MG63 (cell line): Measurements from ENCODE around the gene SORT1. TPM values are rescaled to one million over a fixed set of nuclear protein-coding genes. Genes with fewer than 3 reads are reported as not detected.
A peak's percentile ranks its signal among the peaks of the same experiment; 100 is the strongest.

Experiments used
- DNase-seq: peaks from one replicate; pipeline ENCODE4 v3.0.0-alpha.2; 2020
- H3K27me3 ChIP-seq: fragments of 250-450 bp; sonication (Bioruptor Pico); 2 replicates; pipeline ENCODE4 v1.5.1; 2020; ENCODE audit warnings: mild to moderate bottlenecking, moderate library complexity
- H3K36me3 ChIP-seq: fragments of 250-450 bp; sonication (Bioruptor Pico); 2 replicates; pipeline ENCODE4 v1.5.1; 2020; ENCODE audit warnings: mild to moderate bottlenecking, moderate library complexity
- H3K4me3 ChIP-seq: fragments of 250-450 bp; sonication (Bioruptor Pico); 2 replicates; pipeline ENCODE4 v1.5.1; 2020; ENCODE audit warnings: mild to moderate bottlenecking, moderate library complexity
- H3K9me3 ChIP-seq: fragments of 250-450 bp; sonication (Bioruptor Pico); 2 replicates; pipeline ENCODE4 v1.5.1; 2020; ENCODE audit warnings: mild to moderate bottlenecking, moderate library complexity
- total RNA-seq: library from RNA; depleted of rRNA; stranded (reverse); fragments of >200 nt; shearing (Covaris generic); gene quantifications from 2 replicates; pipeline ENCODE4 v1.2.3, GENCODE V29; 2014; ENCODE audit warnings: low replicate concordance

Gene SORT1
- total RNA-seq, 1 experiment from 2014 or later, result 0.46 TPM

DNA sequence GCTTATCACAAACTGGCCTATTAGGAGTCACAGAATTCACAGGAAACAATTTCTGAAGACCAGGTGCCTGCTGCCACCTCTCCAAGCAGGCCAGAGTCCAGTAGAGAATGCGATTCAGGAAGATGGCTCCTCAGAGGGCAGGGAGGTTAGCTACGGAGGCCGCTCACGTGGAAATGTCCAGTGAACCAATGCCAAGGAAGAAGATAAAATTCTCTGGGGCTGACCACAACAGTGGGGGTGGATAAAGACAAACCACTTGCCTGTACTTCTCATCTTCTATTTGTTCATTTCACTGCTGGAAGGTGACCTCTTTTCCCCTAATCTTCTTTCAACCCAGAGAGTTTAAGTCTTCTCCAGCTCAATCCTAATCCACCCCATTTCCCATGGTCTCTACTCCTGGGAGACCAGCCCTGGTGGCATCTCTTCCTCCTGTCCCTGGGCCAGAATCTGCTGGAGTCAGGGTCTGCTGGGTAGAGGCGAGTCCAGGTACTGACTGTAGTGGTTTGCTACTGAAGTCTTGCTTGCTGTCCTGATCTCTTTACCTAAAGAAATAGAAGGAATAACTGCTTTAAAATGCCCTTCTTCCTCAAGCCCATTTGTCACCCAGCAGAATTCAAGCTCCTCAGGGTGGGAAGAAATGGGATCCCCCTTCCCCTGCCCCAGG, 118.0 kb downstream of the SORT1 start:
- Histone ChIP-seq H3K27me3 (no peaks in the 10 kb centered on the region), H3K4me3 (no peak overlapping the region), H3K36me3 (peaks cover 40% of the 10 kb centered on the region), H3K9me3 (no peaks in the 10 kb centered on the region)
- DNase-seq, result no peak

DNA sequence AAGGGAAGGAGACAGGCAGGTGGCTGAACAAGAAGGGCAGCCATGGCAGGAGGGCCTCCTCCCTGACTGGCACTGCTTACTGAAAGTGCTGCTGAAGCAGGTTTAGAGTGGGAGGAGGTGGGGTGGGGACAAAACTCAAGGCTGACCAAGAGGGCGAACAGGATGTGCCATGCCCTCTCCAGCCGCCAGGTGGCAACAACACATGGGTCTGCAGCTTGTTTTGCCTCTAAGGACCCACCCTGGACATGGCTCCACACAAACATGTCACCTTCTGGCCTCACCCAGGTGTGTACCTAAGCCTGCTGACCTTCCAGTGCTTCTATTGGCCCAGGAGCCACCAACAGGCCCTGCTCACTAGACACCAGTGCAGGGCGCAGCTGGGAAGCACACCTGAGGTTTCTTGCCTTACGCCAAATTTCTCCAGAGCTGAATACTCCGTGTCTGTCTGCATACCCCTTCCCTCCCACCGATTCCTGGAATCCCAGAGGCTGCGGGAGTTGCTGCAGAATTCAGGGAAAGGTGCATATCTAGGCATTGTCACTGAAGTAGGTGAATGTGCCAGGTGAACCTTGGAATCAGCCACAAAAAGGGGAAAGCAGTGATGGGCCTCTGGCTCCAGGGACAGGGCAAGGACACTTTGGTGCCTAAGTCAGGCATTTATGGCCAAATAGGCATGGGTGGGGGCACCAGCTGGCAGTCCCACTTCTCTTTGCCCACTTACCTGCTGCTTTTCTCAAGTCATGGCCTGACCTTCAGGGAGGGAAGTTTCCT, 120.1 kb downstream of the SORT1 start:
- Histone ChIP-seq H3K27me3 (no peaks in the 10 kb centered on the region), H3K36me3 (peaks cover 40% of the 10 kb centered on the region), H3K9me3 (no peaks in the 10 kb centered on the region), H3K4me3 (no peak overlapping the region)
- DNase-seq, result peak; percentile 78

DNA sequence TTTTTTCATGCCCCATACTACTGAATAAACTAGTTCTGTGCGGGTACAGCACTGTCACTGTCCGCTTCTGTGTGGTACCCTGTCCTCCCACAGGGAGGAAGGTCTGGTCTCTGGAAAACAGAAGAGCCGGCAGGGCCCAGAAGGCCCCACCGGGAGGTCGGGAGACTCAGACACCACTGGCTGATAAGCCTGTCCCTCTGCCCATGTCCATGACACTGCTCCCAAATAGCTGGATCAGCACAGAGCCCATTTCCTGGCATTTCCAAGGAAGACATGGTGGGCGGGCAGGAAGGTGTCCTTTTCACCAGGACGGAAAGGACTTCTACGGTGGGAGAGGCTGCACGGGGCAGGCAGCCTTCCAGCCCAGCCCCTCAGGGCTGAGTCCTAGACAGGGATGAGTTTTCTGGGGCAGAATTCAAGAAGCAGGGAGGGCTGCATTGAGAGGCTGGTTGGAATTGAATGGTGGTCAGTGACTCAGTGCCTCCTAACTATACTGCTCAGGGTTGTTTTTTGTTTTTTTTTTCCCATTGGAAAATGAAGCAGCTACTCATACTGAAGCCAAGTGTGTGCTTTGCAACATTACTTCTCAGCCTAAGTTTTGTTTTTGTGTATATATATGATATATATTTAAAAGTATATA, 121.9 kb downstream of the SORT1 start:
- no peaks in the 10 kb centered on the region for H3K27me3 ChIP-seq
- peaks cover 31% of the 10 kb centered on the region for H3K36me3 ChIP-seq
- no peak overlapping the region for H3K4me3 ChIP-seq
- DNase-seq, result no peak
- no peaks in the 10 kb centered on the region for H3K9me3 ChIP-seq

DNA sequence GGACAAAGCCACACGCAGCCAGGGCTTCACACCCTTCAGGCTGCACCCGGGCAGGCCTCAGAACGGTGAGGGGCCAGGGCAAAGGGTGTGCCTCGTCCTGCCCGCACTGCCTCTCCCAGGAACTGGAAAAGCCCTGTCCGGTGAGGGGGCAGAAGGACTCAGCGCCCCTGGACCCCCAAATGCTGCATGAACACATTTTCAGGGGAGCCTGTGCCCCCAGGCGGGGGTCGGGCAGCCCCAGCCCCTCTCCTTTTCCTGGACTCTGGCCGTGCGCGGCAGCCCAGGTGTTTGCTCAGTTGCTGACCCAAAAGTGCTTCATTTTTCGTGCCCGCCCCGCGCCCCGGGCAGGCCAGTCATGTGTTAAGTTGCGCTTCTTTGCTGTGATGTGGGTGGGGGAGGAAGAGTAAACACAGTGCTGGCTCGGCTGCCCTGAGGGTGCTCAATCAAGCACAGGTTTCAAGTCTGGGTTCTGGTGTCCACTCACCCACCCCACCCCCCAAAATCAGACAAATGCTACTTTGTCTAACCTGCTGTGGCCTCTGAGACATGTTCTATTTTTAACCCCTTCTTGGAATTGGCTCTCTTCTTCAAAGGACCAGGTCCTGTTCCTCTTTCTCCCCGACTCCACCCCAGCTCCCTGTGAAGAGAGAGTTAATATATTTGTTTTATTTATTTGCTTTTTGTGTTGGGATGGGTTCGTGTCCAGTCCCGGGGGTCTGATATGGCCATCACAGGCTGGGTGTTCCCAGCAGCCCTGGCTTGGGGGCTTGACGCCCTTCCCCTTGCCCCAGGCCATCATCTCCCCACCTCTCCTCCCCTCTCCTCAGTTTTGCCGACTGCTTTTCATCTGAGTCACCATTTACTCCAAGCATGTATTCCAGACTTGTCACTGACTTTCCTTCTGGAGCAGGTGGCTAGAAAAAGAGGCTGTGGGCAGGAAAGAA, 122.9 kb downstream of the SORT1 start:
- no peak for DNase-seq
- Histone ChIP-seq H3K27me3 (no peaks in the 10 kb centered on the region), H3K36me3 (peaks cover 21% of the 10 kb centered on the region)

DNA sequence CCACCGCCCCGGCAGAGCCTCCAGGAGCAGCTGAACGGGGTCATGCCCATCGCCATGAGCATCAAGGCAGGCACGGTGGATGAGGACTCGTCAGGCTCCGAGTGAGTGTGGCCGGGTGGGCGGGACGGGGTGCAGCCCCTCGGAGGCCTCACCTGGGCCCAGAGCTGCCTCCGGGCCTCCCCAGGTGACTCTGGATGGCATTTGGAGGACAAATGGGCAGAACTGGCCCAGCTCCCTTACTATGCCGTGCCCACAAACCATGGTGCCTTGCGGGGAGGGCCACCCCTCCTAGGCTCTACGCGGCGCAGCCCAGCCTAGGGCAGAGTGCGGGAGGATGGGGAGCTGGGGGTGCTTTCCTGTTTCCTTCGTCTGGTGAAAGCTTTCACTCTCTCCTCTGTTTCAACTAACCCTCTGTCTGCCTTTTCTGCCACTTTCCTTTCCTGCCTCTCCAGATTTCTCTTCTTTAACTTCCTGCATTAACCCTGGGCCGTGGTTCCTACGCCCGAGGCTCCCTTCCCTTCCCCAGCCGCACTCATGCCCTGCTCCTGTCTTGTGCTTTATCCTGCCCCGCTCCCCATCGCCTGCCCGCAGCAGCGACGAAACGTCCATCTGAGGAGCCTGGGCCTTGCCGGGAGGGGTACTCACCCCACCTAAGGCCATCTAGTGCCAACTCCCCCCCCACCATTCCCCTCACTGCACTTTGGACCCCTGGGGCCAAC, 124.0 kb downstream of the SORT1 start:
- no peaks in the 10 kb centered on the region for H3K9me3 ChIP-seq
- H3K4me3 ChIP-seq, result no peak overlapping the region
- DNase-seq, result no peak
- H3K27me3 ChIP-seq, result no peaks in the 10 kb centered on the region
- peaks cover 13% of the 10 kb centered on the region for H3K36me3 ChIP-seq

More for the DNA sequence above, 122.9 kb downstream of the SORT1 start:
- H3K4me3 ChIP-seq, result no peak overlapping the region
- H3K9me3 ChIP-seq, result no peaks in the 10 kb centered on the region

DNA sequence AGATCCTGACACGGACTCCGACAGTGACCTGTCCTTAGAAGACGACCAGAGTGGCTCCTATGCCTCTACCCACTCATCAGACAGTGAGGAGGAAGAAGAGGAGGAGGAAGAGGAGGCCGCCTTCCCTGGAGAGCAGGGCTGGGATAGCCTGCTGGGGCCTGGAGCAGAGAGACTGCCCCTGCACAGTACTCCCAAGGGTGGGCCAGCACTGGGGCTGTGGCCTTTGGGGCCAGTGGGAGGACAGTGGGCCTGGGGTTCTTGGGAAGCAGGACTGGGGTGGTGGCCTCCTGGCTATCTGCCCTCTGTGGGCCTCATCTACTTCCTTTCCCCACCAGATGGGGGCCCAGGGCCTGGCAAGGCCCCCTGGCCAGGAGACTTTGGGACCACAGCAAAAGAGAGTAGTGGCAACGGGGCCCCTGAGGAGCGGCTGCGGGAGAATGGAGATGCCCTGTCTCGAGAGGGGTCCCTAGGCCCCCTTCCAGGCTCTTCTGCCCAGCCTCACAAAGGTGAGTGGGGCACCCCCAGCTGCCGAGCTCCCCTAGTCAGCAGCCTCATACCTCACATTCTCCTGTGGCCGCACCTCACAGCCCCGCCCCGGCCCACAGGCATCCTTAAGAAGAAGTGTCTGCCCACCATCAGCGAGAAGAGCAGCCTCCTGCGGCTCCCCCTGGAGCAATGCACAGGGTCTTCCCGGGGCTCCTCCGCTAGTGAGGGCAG, 124.7 kb downstream of the SORT1 start:
- no peak for DNase-seq
- H3K4me3 ChIP-seq, result no peak overlapping the region
- H3K9me3 ChIP-seq, result peaks cover 6% of the 10 kb centered on the region
- peaks cover 5% of the 10 kb centered on the region for H3K36me3 ChIP-seq
- H3K27me3 ChIP-seq, result no peaks in the 10 kb centered on the region

DNA sequence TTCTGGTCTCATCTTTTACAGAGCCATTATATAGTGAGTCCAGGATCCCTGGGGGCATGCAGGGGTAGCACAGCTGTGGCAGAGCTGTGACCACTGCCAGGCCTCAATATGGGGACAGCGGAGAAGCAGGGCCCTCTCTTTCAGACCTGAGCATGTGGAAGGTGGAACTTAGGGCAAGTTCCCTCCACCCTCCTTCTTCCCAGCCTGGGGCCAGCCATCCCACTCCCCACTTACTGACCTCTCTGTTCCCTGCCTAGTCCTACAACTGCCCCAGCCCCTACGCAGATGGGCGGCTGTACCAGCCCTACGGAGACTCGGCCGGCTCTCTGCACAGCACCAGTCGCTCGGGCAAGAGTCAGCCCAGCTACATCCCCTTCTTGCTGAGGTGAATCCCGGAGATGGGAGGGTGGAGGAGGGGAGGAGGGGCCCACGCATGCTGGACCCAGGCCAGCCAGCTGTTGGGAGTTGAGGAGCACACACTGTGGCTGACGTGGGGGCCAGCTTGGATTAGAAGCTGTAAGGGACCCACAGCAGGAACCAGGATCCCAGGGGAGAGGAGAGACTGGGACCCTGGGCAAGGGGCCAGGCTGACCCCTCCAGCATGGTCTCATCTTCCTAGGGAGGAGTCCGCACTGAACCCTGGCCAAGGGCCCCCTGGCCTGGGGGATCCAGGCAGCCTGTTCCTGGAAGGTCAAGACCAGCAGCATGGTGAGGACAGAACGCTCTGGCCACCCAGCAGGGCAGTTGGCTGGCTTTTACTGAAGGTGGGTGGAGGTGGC, 125.5 kb downstream of the SORT1 start:
- Histone ChIP-seq H3K27me3 (no peaks in the 10 kb centered on the region), H3K36me3 (no peaks in the 10 kb centered on the region; the same call in none of the 2 replicates), H3K4me3 (no peak overlapping the region), H3K9me3 (peaks cover 7% of the 10 kb centered on the region)
- DNase-seq, result no peak

DNA sequence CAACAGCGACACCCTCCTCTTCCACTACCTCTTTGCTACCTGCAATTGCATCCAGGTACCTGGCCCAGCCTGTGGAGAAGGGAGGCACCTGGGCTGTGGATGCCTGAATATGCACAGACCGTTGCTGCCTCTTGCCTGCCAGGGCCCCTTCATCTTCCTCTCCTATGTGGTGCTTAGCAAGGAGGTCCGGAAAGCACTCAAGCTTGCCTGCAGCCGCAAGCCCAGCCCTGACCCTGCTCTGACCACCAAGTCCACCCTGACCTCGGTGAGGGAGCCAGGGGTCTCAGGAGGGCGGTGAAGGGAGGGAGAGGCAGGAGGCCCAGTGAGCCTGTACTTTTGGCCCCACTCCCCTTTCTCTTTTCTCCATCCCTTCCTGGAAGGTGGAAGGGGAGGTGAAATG, 126.3 kb downstream of the SORT1 start:
- no peak for DNase-seq
- Histone ChIP-seq H3K27me3 (no peaks in the 10 kb centered on the region), H3K36me3 (no peaks in the 10 kb centered on the region; the same call in 1 of the 2 replicates), H3K9me3 (peaks cover 9% of the 10 kb centered on the region), H3K4me3 (no peak overlapping the region)

DNA sequence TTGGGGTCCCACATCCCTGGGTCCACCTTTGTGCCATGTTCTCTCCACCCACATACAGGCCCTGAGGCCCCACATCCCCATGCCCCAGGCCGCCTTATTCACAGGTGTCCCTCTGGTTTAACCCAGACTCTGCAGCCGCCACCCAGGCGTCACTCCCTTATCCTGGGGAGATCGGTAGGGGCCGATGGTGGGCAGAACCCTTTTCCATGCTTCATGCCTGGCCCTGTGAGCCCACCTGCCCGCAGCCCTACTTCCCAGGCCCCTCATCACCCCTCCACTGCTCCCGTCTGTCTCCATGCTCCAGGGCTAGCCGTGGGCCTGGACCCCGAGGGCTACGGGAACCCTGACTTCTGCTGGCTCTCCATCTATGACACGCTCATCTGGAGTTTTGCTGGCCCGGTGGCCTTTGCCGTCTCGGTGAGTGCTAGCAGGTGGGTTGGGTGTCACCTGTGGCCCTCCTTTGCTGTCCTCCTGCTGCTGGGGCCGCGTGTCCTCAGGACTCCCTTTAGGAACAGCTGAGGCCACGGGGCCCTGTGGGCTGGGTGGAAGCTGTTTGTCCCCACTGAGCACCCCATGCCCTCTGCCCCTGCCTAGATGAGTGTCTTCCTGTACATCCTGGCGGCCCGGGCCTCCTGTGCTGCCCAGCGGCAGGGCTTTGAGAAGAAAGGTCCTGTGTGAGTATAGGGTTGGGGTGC, 126.9 kb downstream of the SORT1 start:
- DNase-seq, result no peak

DNA sequence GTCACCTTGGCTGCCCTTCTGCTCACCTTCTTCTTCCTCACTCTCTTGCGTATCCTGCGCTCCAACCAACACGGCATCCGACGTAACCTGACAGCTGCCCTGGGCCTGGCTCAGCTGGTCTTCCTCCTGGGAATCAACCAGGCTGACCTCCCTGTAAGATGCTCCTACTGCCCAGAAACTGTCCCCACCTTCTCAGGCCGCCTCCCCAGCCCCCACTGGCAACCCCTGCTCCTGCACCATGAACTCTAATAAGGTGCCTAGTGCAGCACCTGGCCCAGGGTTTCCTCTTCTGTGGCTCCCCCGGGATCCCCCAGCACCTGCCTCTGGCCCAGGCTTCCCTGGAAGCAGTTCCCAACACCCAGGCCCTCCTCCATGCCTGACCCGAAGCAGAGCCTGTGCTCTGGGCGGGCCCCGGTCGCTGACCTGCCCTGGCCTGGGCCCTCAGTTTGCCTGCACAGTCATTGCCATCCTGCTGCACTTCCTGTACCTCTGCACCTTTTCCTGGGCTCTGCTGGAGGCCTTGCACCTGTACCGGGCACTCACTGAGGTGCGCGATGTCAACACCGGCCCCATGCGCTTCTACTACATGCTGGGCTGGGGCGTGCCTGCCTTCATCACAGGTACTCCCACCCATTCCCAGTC, 127.6 kb downstream of the SORT1 start:
- Histone ChIP-seq H3K27me3 (no peaks in the 10 kb centered on the region), H3K9me3 (peaks cover 9% of the 10 kb centered on the region), H3K36me3 (no peaks in the 10 kb centered on the region; the same call in 1 of the 2 replicates), H3K4me3 (no peak overlapping the region)
- DNase-seq, result no peak

More for the DNA sequence above, 126.9 kb downstream of the SORT1 start:
- Histone ChIP-seq H3K36me3 (no peaks in the 10 kb centered on the region; the same call in 1 of the 2 replicates), H3K4me3 (no peak overlapping the region), H3K9me3 (peaks cover 9% of the 10 kb centered on the region), H3K27me3 (no peaks in the 10 kb centered on the region)

DNA sequence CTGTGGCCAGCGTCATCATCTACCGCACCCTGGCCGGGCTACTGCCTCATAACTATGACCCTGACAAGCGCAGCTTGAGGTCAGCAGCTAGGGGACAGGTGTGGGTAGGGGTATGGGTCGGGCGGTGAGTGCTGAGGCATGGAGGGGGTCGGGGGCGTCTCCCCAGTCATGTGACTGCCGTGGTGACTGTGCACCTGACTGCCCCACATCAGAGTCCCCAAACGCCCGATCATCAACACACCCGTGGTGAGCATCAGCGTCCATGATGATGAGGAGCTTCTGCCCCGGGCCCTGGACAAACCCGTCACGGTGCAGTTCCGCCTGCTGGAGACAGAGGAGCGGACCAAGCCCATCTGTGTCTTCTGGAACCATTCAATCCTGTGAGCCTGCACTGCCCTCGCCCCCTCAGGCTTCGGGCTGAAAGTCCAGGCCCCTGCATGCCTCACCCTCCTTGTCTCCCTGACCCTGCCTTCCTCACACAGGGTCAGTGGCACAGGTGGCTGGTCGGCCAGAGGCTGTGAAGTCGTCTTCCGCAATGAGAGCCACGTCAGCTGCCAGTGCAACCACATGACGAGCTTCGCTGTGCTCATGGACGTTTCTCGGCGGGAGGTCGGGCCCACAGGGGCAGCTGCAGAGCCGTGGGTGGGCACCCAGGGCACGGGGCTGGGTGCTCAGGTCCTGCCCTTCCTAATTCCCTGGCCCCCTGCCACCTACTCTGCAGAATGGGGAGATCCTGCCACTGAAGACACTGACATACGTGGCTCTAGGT, 128.3 kb downstream of the SORT1 start:
- no peak for DNase-seq
- no peaks in the 10 kb centered on the region; the same call in 1 of the 2 replicates for H3K36me3 ChIP-seq
- no peak overlapping the region for H3K4me3 ChIP-seq
- H3K27me3 ChIP-seq, result no peaks in the 10 kb centered on the region
- peaks cover 9% of the 10 kb centered on the region for H3K9me3 ChIP-seq

DNA sequence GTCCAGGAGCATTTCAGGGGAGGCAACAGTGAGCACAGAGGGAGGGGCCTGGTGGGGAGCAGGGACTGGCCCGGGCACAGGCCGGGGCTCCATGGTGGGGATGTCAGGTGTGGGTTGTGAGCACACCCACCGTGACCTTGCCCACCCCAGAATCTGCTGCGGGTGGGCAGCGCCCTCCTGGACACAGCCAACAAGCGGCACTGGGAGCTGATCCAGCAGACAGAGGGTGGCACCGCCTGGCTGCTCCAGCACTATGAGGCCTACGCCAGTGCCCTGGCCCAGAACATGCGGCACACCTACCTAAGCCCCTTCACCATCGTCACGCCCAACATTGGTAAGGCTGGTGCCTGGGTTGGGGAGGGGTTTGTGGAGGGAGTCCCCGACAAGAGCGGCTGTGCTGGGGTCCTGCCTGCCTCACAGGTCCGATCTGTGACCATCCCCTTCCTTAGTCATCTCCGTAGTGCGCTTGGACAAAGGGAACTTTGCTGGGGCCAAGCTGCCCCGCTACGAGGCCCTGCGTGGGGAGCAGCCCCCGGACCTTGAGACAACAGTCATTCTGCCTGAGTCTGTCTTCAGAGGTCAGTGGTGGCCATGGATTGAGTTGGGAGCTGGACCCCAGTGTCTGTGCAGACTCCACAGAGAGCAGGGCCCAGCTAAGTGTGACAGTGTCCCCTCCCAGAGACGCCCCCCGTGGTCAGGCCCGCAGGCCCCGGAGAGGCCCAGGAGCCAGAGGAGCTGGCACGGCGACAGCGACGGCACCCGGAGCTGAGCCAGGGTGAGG, 129.1 kb downstream of the SORT1 start:
- H3K9me3 ChIP-seq, result peaks cover 9% of the 10 kb centered on the region
- no peak for DNase-seq
- H3K27me3 ChIP-seq, result no peaks in the 10 kb centered on the region
- H3K36me3 ChIP-seq, result no peaks in the 10 kb centered on the region; the same call in 1 of the 2 replicates
- H3K4me3 ChIP-seq, result no peak overlapping the region
